C4-2B (cell line): ENCODE measurements around the gene ITPKA.
A peak's percentile ranks its signal among the peaks of the same experiment; 100 is the strongest.
"Not testable (repeated sequence)": the region's sequence is repeated elsewhere in the genome, so short reads cannot be mapped to it uniquely, and the experiment has no call there.

Experiments
- H3K27ac ChIP-seq: fragments of 450-650 bp; 2 replicates; pipeline ENCODE4 v1.5.1; 2017
- ZFX ChIP-seq: fragments of 450-650 bp; IDR thresholded peaks from 2 replicates; pipeline ENCODE4 v1.6.1; 2017
- TF ChIP-seq, protein P1 (sequence below): fragments of 450-650 bp; conservative IDR thresholded peaks from 2 replicates; pipeline ENCODE4 v1.5.1; 2017; ENCODE audit warnings: mild to moderate bottlenecking

ITPKA gene

DNA sequence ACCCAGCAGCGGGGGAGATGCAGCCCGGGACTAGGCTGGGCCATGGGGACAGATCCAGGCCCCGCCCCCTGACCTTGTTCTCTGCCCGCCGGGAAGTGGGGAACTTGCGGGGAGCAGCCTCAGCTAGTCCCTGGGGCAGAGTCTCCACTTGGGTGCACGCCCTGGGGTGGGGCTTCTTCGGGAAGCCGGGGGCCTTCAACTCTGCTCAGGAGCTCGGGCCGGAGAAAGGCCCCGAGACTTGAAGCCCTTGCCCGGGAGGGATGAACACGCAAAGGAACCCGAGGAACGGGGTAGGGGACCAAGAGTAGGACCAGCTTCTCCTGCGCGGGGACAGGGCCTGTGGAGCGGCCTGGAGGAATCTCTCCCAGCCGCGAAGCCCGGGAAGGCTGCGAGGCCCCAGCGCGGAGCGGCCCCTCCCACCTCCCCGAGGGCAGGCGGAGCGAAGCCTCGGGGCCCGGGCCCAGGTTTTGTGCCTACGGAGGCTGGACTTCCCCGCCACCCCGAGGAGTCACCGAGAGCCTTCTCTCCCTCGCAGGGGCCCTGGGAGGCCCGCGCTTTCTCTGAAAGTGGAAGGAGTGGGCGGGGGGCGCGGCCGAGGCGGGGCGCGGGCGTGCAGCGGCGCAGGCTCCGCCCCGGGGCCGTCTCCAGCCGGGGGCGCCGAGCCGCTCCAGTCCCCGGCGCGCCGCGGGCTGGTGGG lies at the start of gene ITPKA:
TSS of gene ITPKA (plus strand) at position 670 of the 697 bp plus-strand sequence. CDS start 54 bp downstream, outside the sequence.
- H3K27ac ChIP-seq = peak within 1 kb of the TSS; percentile 36

DNA sequence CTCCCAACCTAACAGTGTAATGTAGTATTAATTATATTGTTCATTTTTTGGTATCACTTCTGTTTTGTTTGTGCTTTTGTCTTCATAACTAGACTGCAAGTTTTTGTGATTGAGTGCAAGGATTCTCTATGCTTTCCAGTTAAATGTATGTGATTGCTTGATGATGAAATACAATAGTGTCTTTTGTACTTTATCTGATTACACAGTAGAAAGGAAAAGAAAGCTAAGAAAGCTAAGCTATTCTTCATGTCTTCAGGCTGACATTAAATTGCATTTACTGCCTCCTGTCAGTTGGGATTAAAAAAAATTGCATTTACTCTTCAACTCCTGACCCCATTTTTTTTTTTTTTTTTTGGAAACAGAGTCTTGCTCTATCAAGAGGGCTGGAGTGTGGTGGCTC lies 48.3 kb upstream of the ITPKA start:
- TF ChIP-seq ZFX = no peak
- TF ChIP-seq, protein P1, sequence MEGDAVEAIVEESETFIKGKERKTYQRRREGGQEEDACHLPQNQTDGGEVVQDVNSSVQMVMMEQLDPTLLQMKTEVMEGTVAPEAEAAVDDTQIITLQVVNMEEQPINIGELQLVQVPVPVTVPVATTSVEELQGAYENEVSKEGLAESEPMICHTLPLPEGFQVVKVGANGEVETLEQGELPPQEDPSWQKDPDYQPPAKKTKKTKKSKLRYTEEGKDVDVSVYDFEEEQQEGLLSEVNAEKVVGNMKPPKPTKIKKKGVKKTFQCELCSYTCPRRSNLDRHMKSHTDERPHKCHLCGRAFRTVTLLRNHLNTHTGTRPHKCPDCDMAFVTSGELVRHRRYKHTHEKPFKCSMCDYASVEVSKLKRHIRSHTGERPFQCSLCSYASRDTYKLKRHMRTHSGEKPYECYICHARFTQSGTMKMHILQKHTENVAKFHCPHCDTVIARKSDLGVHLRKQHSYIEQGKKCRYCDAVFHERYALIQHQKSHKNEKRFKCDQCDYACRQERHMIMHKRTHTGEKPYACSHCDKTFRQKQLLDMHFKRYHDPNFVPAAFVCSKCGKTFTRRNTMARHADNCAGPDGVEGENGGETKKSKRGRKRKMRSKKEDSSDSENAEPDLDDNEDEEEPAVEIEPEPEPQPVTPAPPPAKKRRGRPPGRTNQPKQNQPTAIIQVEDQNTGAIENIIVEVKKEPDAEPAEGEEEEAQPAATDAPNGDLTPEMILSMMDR = no peak
- no peak overlapping the region for H3K27ac ChIP-seq

More for the DNA sequence above, at the start of gene ITPKA:
- TF ChIP-seq ZFX = peak; percentile 55; the same call in 1 of the 2 replicates
- TF ChIP-seq, protein P1 = no peak

DNA sequence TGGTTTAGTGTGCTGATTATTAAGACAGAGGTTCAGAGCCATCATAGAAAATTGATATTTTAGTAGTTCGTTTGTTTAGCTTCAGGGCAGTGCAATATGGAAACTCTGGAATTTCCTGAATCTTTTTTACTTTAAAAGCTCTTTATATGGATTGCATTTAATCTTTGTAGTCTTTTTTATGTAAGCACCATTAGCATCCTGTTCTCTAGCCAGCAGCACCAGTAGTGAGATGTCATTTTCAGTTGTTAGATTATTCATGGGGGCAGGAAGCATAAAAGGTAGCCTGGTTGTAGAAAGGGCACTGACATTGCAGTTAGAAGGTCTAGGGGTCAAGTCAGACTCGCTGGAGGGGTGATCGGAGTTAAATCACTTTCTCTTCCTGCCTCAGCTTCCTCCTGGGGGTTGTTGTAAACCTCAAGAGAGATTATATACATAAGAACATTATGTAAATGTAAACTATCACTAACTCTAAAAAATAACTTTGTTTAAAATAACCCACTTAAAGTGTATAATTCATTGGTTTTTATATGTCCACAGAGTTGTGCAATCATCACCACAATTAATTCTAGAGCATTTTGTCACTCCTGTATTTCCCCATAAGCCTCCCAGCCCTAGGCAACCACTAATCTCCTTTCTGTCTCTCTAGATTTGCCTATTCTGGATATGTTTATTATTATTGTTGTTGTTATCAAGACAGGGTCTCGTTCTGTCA lies 31.4 kb upstream of the ITPKA start:
- no peak overlapping the region for H3K27ac ChIP-seq
- TF ChIP-seq, protein P1 = no peak
- no peak for TF ChIP-seq ZFX

DNA sequence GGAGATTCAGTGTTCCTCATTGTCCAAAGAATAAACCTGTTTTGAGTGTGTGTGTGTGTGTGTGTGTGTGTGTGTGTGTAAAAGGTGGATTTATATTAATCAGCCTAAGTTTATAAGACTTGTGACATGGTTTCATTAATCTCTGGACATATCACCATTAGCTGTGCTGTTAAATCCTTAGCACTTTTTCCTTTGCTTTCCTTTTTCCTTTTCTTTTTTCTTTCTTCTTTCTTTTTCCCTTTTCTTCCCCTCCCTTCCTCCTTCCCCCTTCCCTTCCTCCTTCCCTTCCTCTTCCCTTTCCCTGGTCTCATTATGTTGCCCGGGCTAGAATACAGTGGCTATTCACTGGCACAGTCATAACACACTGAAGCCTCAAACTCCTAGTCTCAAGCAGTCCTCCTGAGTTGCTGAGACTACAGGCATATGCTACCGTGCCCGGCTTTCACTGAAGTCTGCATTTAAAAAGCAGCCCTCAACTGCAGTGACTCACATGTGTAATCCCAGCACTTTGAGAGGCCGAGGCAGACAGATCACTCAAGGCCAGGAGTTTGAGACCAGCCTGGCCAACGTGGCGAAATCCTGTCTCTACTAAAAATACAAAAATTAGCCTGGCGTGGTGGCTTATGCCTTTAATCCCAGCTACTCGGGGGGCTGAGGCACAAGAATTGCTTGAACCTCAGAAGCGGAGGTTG lies 28.6 kb upstream of the ITPKA start:
- H3K27ac ChIP-seq = no peak overlapping the region
- TF ChIP-seq, protein P1 = no peak
- no peak for TF ChIP-seq ZFX

DNA sequence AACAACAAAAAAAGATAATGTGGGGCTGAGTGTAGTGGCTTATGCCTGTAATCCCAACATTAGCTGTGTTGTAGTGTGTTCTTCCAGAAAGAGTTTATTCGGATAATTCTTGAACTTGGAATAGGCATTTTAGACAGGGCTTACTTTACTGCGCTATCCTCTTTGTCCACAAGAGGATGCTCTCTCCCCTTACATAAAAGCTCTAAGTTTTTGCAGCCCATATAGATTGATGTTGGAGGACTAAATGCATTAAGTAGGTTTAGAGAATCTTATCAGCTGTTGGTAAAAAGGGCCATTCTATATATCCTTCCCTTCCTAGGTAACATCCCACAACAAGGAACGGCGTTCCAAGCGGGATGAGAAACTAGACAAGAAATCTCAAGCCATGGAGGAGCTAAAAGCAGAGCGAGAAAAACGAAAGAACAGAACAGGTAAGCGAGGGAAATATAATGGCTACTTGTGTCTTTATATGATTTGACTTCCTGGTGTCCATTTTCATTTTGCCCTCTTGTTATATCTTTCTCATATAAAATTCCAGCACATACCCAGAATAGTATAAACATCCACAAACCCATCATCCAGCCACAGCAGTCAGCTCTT lies 27.8 kb upstream of the ITPKA start:
- H3K27ac ChIP-seq = no peak overlapping the region
- TF ChIP-seq, protein P1 = peak; percentile 100
- no peak for TF ChIP-seq ZFX

DNA sequence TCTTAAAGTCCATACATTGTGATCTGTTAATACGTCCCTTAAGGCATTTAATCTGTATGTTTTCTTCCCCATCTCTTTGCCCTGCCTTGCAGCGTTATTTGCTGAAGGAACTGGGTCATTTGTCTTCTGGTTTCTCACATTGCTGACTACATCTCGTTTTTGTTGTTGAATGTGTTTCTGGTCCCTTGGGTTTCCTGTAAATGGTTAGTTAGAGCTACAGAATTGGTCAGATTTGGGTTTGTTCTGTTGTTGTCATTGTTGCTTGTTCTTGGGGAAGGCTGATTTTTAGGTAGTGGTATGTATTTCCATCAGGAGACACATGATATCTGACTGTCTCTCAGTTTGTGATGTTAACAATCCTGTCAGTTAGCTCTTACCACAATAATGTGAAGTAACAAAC lies 27.0 kb upstream of the ITPKA start:
- TF ChIP-seq, protein P1 = no peak
- no peak for TF ChIP-seq ZFX
- no peak overlapping the region for H3K27ac ChIP-seq

DNA sequence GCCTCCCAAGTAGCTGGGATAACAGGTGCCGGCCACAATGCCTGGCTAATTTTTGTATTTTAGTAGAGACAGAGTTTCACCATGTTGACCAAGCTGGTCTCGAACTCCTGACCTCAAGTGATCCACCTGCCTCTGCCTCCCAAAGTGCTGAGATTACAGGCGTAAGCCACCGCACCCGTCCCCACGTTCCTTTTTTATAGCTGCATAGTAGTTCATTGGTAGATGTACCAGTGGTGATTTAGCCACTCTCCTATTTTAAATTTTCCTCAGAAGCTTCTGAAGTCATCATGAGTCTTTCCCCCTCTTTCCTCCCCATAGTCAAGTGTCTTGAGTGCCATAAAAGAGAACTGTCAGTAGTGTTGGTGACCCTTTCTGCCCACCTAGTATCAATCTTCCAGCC lies 24.0 kb upstream of the ITPKA start:
- H3K27ac ChIP-seq = not testable (repeated sequence)
